HFFc6 (cell line): ENCODE data around the gene GPD1. TPM values are rescaled to one million over a fixed set of nuclear protein-coding genes. Genes with fewer than 3 reads are reported as not detected.
A peak's percentile ranks its signal among the peaks of the same experiment; 100 is the strongest.
"Not testable (repeated sequence)": the region's sequence is repeated elsewhere in the genome, so short reads cannot be mapped to it uniquely, and the experiment has no call there.

Source experiments
- DNase-seq: peaks from one replicate; pipeline ENCODE4 v3.0.0-alpha.2; 2018
- H3K27ac Mint-ChIP-seq: 2 replicates; pipeline ENCODE4 v1.8.0; 2020; ENCODE audit warnings: mild to moderate bottlenecking, mixed read lengths
- H3K27me3 Mint-ChIP-seq: 2 replicates; pipeline ENCODE4 v1.8.0; 2021; ENCODE audit warnings: mild to moderate bottlenecking, moderate library complexity, mixed read lengths; ENCODE audit not compliant: insufficient read depth
- H3K36me3 Mint-ChIP-seq: 2 replicates; pipeline ENCODE4 v1.8.0; 2021; ENCODE audit warnings: low read depth, mixed read lengths
- H3K4me1 Mint-ChIP-seq: 2 replicates; pipeline ENCODE4 v1.8.0; 2020; ENCODE audit warnings: low read depth, mixed read lengths
- H3K4me3 Mint-ChIP-seq: 2 replicates; pipeline ENCODE4 v1.8.0; 2020; ENCODE audit warnings: mild to moderate bottlenecking, moderate library complexity, mixed read lengths
- H3K9me3 Mint-ChIP-seq: 2 replicates; pipeline ENCODE4 v1.8.0; 2020; ENCODE audit warnings: mild to moderate bottlenecking, mixed read lengths
- CTCF ChIP-seq: fragments of 200-600 bp; sonication (generic); IDR thresholded peaks from 2 replicates; pipeline ENCODE4 v1.5.0; 2021; ENCODE audit warnings: antibody characterized with exemption, mild to moderate bottlenecking
- total RNA-seq, 6 experiments: library from RNA; stranded (reverse); fragmentation: NEBNext Ultra II Directional; extraction: Animal tissue kit (Norgen Biotek cat#: 25700); gene quantifications; 2 replicates in 1 of 6; 3 replicates in 5 of 6; pipeline ENCODE4 v1.2.3, GENCODE V29; 2021

Gene GPD1
- total RNA-seq, 6 experiments from 2014 or later, result 0.20 TPM; not detected in 5

GRCh38 chr12:50132505-50133135 lies 28.8 kb downstream of the GPD1 start:
- TF ChIP-seq CTCF, result peak; percentile 75
- DNase-seq, result peak; percentile 16
- H3K9me3 Mint-ChIP-seq, result no peaks in the 10 kb centered on the region
- H3K27ac Mint-ChIP-seq, result peak overlapping the region; percentile 4; the same call in 1 of the 2 replicates
- H3K27me3 Mint-ChIP-seq, result peaks cover 4% of the 10 kb centered on the region
- peaks cover 34% of the 10 kb centered on the region for H3K36me3 Mint-ChIP-seq
- no peak overlapping the region for H3K4me3 Mint-ChIP-seq
- H3K4me1 Mint-ChIP-seq, result peaks cover 21% of the 10 kb centered on the region

- no peak for DNase-seq
- H3K27me3 Mint-ChIP-seq, result peaks cover 3% of the 10 kb centered on the region; the same call in 1 of the 2 replicates
- no peaks in the 10 kb centered on the region for H3K4me1 Mint-ChIP-seq
- no peak overlapping the region; the same call in 1 of the 2 replicates for H3K27ac Mint-ChIP-seq
- H3K36me3 Mint-ChIP-seq, result peaks cover 9% of the 10 kb centered on the region; the same call in 1 of the 2 replicates
- H3K4me3 Mint-ChIP-seq, result no peak overlapping the region
- no peaks in the 10 kb centered on the region for H3K9me3 Mint-ChIP-seq
- TF ChIP-seq CTCF, result no peak
Observed at GRCh38 chr12:50142993-50143392, 39.2 kb downstream of the GPD1 start.

- no peaks in the 10 kb centered on the region for H3K4me1 Mint-ChIP-seq
- H3K36me3 Mint-ChIP-seq, result peaks cover 4% of the 10 kb centered on the region; the same call in 1 of the 2 replicates
- DNase-seq, result no peak
- H3K27me3 Mint-ChIP-seq, result peaks cover 3% of the 10 kb centered on the region; the same call in 1 of the 2 replicates
- no peak overlapping the region for H3K27ac Mint-ChIP-seq
- H3K4me3 Mint-ChIP-seq, result no peak overlapping the region
- H3K9me3 Mint-ChIP-seq, result no peaks in the 10 kb centered on the region
- no peak for TF ChIP-seq CTCF
Observed at GRCh38 chr12:50145439-50145838, 41.6 kb downstream of the GPD1 start.

- Mint-ChIP-seq H3K9me3 (no peaks in the 10 kb centered on the region), H3K36me3 (no peaks in the 10 kb centered on the region), H3K4me1 (peaks cover 16% of the 10 kb centered on the region), H3K4me3 (no peak overlapping the region), H3K27ac (no peak overlapping the region), H3K27me3 (peaks cover 3% of the 10 kb centered on the region)
- DNase-seq, result no peak
- TF ChIP-seq CTCF, result no peak
Observed at GRCh38 chr12:50147281-50147680, 43.5 kb downstream of the GPD1 start.

GRCh38 chr12:50148011-50148410 lies 44.2 kb downstream of the GPD1 start:
- not testable (repeated sequence) for H3K27ac Mint-ChIP-seq, H3K27me3 Mint-ChIP-seq, H3K36me3 Mint-ChIP-seq, H3K9me3 Mint-ChIP-seq, DNase-seq, H3K4me3 Mint-ChIP-seq
- H3K4me1 Mint-ChIP-seq, result peaks cover 16% of the 10 kb centered on the region

- no peak for DNase-seq
- Mint-ChIP-seq H3K9me3 (no peaks in the 10 kb centered on the region), H3K27me3 (no peaks in the 10 kb centered on the region; the same call in 1 of the 2 replicates), H3K36me3 (no peaks in the 10 kb centered on the region), H3K27ac (no peak overlapping the region), H3K4me3 (no peak overlapping the region), H3K4me1 (peaks cover 16% of the 10 kb centered on the region)
- TF ChIP-seq CTCF, result no peak
Observed at GRCh38 chr12:50149311-50149710, 45.5 kb downstream of the GPD1 start.
